B cell (primary cell): ENCODE data around the gene RCBTB2. TPM values are rescaled to one million over a fixed set of nuclear protein-coding genes. Genes with fewer than 3 reads are reported as not detected.

Experiments
- ATAC-seq: fragments of 200-7000 bp; cut with Tn5 transposase; one replicate; pipeline ENCODE4 v1.10.0; 2021; ENCODE audit warnings: low read depth, mild to moderate bottlenecking, moderate number of reproducible peaks, moderate library complexity
- CTCF ChIA-PET: fragments of 350-600 bp; sonication (Branson Sonifier 250); formaldehyde crosslinking; loops from one replicate; lab custom pipeline; 2021; ENCODE audit warnings: antibody characterized with exemption, inconsistent platforms; lab: Charles Lee
- POLR2A ChIA-PET: fragments of 350-600 bp; sonication (Branson Sonifier 250); formaldehyde crosslinking; loops from one replicate; lab custom pipeline; 2021; ENCODE audit warnings: antibody characterized with exemption; lab: Charles Lee
- DNase-seq: peaks from one replicate; pipeline ENCODE4 v3.0.0; 2013
- H2AFZ ChIP-seq: 2 replicates; pipeline ENCODE4 v1.6.1; 2012; ENCODE audit warnings: mild to moderate bottlenecking, low read depth, low read length; ENCODE audit not compliant: insufficient read depth, poor library complexity, severe bottlenecking
- H3K27ac ChIP-seq, 2 donors: 1 replicate in 1 of 2; 2 replicates in 1 of 2; pipeline ENCODE4 v1.5.1; 2012 to 2013; ENCODE audit warnings: low read length in 2 of 2, mild to moderate bottlenecking in 2 of 2, moderate library complexity in 1 of 2
- H3K27me3 ChIP-seq, 4 experiments: fragments of 200-600 bp in 1 of 4; sonication (generic) in 1 of 4; replicated peaks in 1 of 4; 1 replicate in 2 of 4; 2 replicates in 2 of 4; pipeline versions ENCODE4 v1.6.1 to v1.7.0; 2013 to 2016; ENCODE audit warnings: low read length in 3 of 4, mild to moderate bottlenecking in 2 of 4, mixed read lengths in 1 of 4, moderate library complexity in 1 of 4; ENCODE audit not compliant: insufficient read depth in 4 of 4, control insufficient read depth in 3 of 4; ENCODE audit errors: control extremely low read depth in 1 of 4
- H3K36me3 ChIP-seq, 2 experiments: replicated peaks in 1 of 2; 1 replicate in 1 of 2; 2 replicates in 1 of 2; pipeline versions ENCODE4 v1.6.1 to v1.7.1; 2013; ENCODE audit warnings: low read length in 1 of 2; ENCODE audit not compliant: insufficient read depth in 2 of 2, control insufficient read depth in 1 of 2; ENCODE audit errors: control extremely low read depth in 1 of 2, extremely low read depth in 1 of 2
- H3K4me1 ChIP-seq, 2 donors: fragments of 200-600 bp in 1 of 2; sonication (generic) in 1 of 2; 1 replicate in 1 of 2; 2 replicates in 1 of 2; pipeline versions ENCODE4 v1.5.1 to v1.6.1; 2013 to 2017; ENCODE audit warnings: low read length in 2 of 2; ENCODE audit not compliant: control insufficient read depth in 2 of 2, insufficient read depth in 2 of 2
- H3K4me2 ChIP-seq: replicated peaks from 2 replicates; pipeline ENCODE3; 2012; ENCODE audit warnings: mild to moderate bottlenecking, low read depth, low read length; ENCODE audit not compliant: poor library complexity, severe bottlenecking
- H3K4me3 ChIP-seq, 5 experiments: fragments of 200-600 bp in 1 of 5; sonication (generic) in 1 of 5; 1 replicate in 3 of 5; 2 replicates in 2 of 5; pipeline versions ENCODE4 v1.5.1 to v1.7.0; 2011 to 2016; ENCODE audit warnings: low read length in 4 of 5, mild to moderate bottlenecking in 4 of 5, low read depth in 2 of 5, control low read depth in 1 of 5, moderate library complexity in 1 of 5; ENCODE audit not compliant: insufficient read depth in 1 of 5; ENCODE audit errors: control extremely low read depth in 1 of 5, extremely low read depth in 1 of 5
- H3K79me2 ChIP-seq: fragments of 200-600 bp; sonication (generic); one replicate; pipeline ENCODE4 v1.6.0; 2016; ENCODE audit warnings: low read length; ENCODE audit not compliant: control insufficient read depth, insufficient read depth
- H3K9ac ChIP-seq: fragments of 200-600 bp; sonication (generic); 2 replicates; pipeline ENCODE4 v1.6.1; 2017; ENCODE audit warnings: mild to moderate bottlenecking, low read length, moderate library complexity
- H3K9me3 ChIP-seq, 3 donors: one replicate each; pipeline versions ENCODE4 v1.6.1 to v1.7.1; 2013; ENCODE audit warnings: low read length in 2 of 3; ENCODE audit not compliant: control insufficient read depth in 2 of 3, insufficient read depth in 1 of 3; ENCODE audit errors: control extremely low read depth in 1 of 3
- H4K20me1 ChIP-seq: 2 replicates; pipeline ENCODE4 v1.6.0; 2012; ENCODE audit warnings: mild to moderate bottlenecking, low read length; ENCODE audit not compliant: insufficient read depth, control insufficient read depth, poor library complexity, severe bottlenecking
- H3K27ac Mint-ChIP-seq: one replicate; pipeline ENCODE4 v1.8.0; 2021; ENCODE audit warnings: mixed read lengths
- H3K27me3 Mint-ChIP-seq: one replicate; pipeline ENCODE4 v1.8.0; 2021; ENCODE audit warnings: mixed read lengths
- H3K4me1 Mint-ChIP-seq: one replicate; pipeline ENCODE4 v1.8.0; 2021; ENCODE audit warnings: mixed read lengths
- H3K4me3 Mint-ChIP-seq: one replicate; pipeline ENCODE4 v1.8.0; 2021; ENCODE audit warnings: mixed read lengths
- H3K9me3 Mint-ChIP-seq: one replicate; pipeline ENCODE4 v1.8.0; 2022; ENCODE audit warnings: mixed read lengths; ENCODE audit not compliant: insufficient read depth
- CTCF ChIP-seq: fragments of 200-600 bp; IDR thresholded peaks from one replicate; pipeline ENCODE4 v1.8.0; 2022; ENCODE audit warnings: antibody characterized with exemption, mild to moderate bottlenecking
- EZH2 ChIP-seq: IDR thresholded peaks from 2 replicates; pipeline ENCODE4 v1.6.1; 2012; ENCODE audit warnings: borderline replicate concordance, low read depth, mild to moderate bottlenecking, moderate library complexity, low read length; ENCODE audit not compliant: insufficient read depth, poor library complexity, severe bottlenecking
- WGBS: methylation state at CpG from one replicate; pipeline ENCODE4 v1.1.5; 2013; ENCODE audit warnings: missing lambda C conversion rate; ENCODE audit not compliant: insufficient coverage; 5-methylcytosine and 5-hydroxymethylcytosine counted together
- intact Hi-C: fragments of 100-400 bp; cut with micrococcal nuclease; formaldehyde crosslinking; loops from one replicate; pipeline ENCODE4 v1.10.0; 2022
- polyA plus RNA-seq: library from polyadenylated mRNA; depleted of rRNA; stranded (reverse); fragments of >200 nt; gene quantifications from 2 replicates; pipeline ENCODE4 v1.2.3, GENCODE V29; 2012
- total RNA-seq, 2 donors: library from RNA; stranded (reverse); fragments of 120-200 nt in 1 of 2; gene quantifications; 1 replicate in 1 of 2; 2 replicates in 1 of 2; pipeline versions ENCODE4 v1.2.3 to v1.2.4, GENCODE V29; 2013 to 2022

Gene RCBTB2
- total and polyA plus RNA-seq, 2 donors (not counting 1 experiment from before 2014, with no cell fraction given): 1.4 to 2.7 TPM

DNA sequence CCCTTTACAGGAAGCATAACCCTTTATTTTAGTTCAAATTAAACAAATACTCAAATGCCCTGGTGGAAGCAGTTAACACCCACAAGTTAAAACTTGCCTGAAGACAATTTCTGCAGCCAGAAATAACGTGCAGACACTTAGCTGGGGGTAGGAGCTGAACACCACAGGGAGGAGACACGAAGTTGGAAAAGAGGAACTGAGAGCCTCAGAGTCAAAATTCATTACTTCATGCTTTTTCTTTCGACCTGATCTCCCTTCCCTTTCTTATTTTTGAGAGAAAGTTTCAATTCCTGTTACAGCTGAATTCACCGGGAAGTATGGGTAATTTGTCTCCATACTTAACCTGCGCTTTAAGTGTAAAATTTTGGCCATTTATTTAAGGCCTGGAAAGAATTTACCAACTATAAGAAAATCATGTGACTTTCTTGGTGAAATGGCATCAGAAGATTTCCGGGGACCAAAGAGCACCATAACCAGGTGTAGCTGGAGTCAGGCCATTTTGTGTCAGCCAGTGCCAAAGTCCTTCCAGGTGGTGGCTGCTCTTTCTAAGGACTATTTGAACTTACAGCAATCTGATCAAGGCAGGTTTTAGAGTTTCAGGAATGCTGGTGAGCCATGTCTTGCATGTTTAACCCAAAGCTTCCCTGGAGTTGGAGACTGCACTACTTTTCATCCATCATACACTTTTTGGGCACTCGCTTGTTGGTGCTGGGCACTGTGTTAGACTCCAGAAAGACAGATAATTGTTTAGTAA, 46.5 kb upstream of the RCBTB2 start:
- TF ChIP-seq EZH2 (no peak), CTCF (no peak)
- no peak overlapping the region for H3K27ac ChIP-seq
- H3K4me2 ChIP-seq: peak overlapping the region; percentile 58
- H3K9me3 Mint-ChIP-seq: no peaks in the 10 kb centered on the region
- ChIA-PET POLR2A (interaction anchor here (1.1 to 1.6 kb wide), 2 partner anchors 47 to 346 kb away, joined by 5 read pairs; partner anchors contain the start of genes ITM2B and RCBTB2), CTCF (interaction anchor here (0.6 to 6.2 kb wide), 54 partner anchors 9 to 541 kb away, joined by 3 to 140 read pairs (median 4); partner anchors contain the start of genes ITM2B, NUDT15 and RCBTB2)
- DNase-seq (peak; percentile 85), ATAC-seq (peak; percentile 90)
- intact Hi-C loops: loop anchor here (1.0 to 5.0 kb wide), 4 partner anchors 47 to 347 kb away; partner anchors contain the start of gene ITM2B
- peaks cover 20 to 25% of the 10 kb centered on the region in 2 donors for H3K4me1 ChIP-seq
- H4K20me1 ChIP-seq: peaks cover 15% of the 10 kb centered on the region
- peak overlapping the region; percentile 49 for H3K4me3 Mint-ChIP-seq
- H3K9me3 ChIP-seq: peaks cover 0 to under 1% (median 0%) of the 10 kb centered on the region in 3 donors
- H3K27ac Mint-ChIP-seq: peak overlapping the region; percentile 50
- H3K4me3 ChIP-seq: peak overlapping the region in 2 of 5 experiments; percentile 4 to 21
- H3K9ac ChIP-seq: peak overlapping the region; percentile 9
- H3K4me1 Mint-ChIP-seq: peaks cover 25% of the 10 kb centered on the region
- peaks cover 72% of the 10 kb centered on the region for H3K27me3 Mint-ChIP-seq
- no peak overlapping the region for H2AFZ ChIP-seq
- H3K79me2 ChIP-seq: no peaks in the 10 kb centered on the region
- peaks cover 0 to 79% (median 69%) of the 10 kb centered on the region in 4 experiments for H3K27me3 ChIP-seq
- no peaks in the 10 kb centered on the region for H3K36me3 ChIP-seq
- 0% methylated on average over 1 of the region's 7 CpGs for WGBS
